HCT116 (cell line): ENCODE measurements around the gene ZDHHC14. TPM values are rescaled to one million over a fixed set of nuclear protein-coding genes. Genes with fewer than 3 reads are reported as not detected.

Source experiments
- ATAC-seq: fragments of 200-7000 bp; cut with Tn5 transposase; 2 replicates; pipeline ENCODE4 v1.9.1; 2020; ENCODE audit warnings: mild to moderate bottlenecking, moderate library complexity
- BruUV-seq: library from RNA; stranded (reverse); fragments of 400-500 nt; replicated peaks from 2 replicates; lab custom pipeline; 2021; lab: Mats Ljungman, UMichigan
- CTCF ChIA-PET: fragments of 300-600 bp; sonication (Branson Sonifier 250); formaldehyde crosslinking; loops from one replicate; lab custom pipeline; 2021; ENCODE audit warnings: antibody characterized with exemption; lab: Charles Lee
- POLR2A ChIA-PET: fragments of 300-600, 350-600 bp; sonication (Branson Sonifier 250); formaldehyde crosslinking; loops from one replicate; lab custom pipeline; 2021; ENCODE audit warnings: antibody characterized with exemption; lab: Charles Lee
- RAD21 ChIA-PET, 2 experiments: fragments of 300-600 bp; sonication (Branson Sonifier 250); formaldehyde crosslinking; loops; one replicate each; lab custom pipeline; 2023; ENCODE audit warnings: low total read pairs in 2 of 2; ENCODE audit not compliant: uncharacterized antibody in 2 of 2, unreplicated experiment in 2 of 2, low non-redundant PET in 1 of 2; lab: Charles Lee
- DNase-seq: peaks from one replicate; pipeline ENCODE4 v3.0.0-alpha.2; 2010; ENCODE audit warnings: low read depth, low spot score
- H2AFZ ChIP-seq: fragments of 200-600 bp; shearing (Covaris generic), sonication (generic); 2 replicates; pipeline ENCODE4 v1.6.1; 2017; ENCODE audit warnings: low read depth, mixed run types, mixed read lengths, antibody characterized with exemption, low read length; ENCODE audit not compliant: poor library complexity, severe bottlenecking
- H3K27ac ChIP-seq: 2 replicates; pipeline ENCODE4 v1.5.1; 2012; ENCODE audit warnings: low read depth, low read length
- H3K27me3 ChIP-seq: fragments of 200-600 bp; sonication (generic); 2 replicates; pipeline ENCODE4 v1.6.1; 2016; ENCODE audit warnings: mixed run types, low read length, mixed read lengths; ENCODE audit not compliant: insufficient read depth
- H3K36me3 ChIP-seq, 2 experiments: fragments of 200-500 bp in 1 of 2; fragments of 200-600 bp in 1 of 2; sonication (Bioruptor generic) in 1 of 2; sonication (generic) in 1 of 2; 2 replicates each; pipeline versions ENCODE4 v1.5.1 to v1.6.1; 2014 to 2016; ENCODE audit warnings: low read length in 2 of 2, inconsistent platforms in 1 of 2, mixed read lengths in 1 of 2, mixed run types in 1 of 2; ENCODE audit not compliant: insufficient read depth in 2 of 2, control insufficient read depth in 1 of 2
- H3K4me1 ChIP-seq, 2 experiments: fragments of 200-600 bp in 1 of 2; sonication (generic) in 1 of 2; 2 replicates each; pipeline versions ENCODE4 v1.5.1 to v1.6.1; 2012 to 2017; ENCODE audit warnings: low read length in 2 of 2, inconsistent platforms in 1 of 2, mild to moderate bottlenecking in 1 of 2, mixed read lengths in 1 of 2, mixed run types in 1 of 2, moderate library complexity in 1 of 2; ENCODE audit not compliant: insufficient read depth in 2 of 2, control insufficient read depth in 1 of 2
- H3K4me2 ChIP-seq: fragments of 200-600 bp; sonication (generic); 2 replicates; pipeline ENCODE4 v1.6.1; 2017; ENCODE audit warnings: mixed run types, low read length, mixed read lengths
- H3K4me3 ChIP-seq, 2 experiments: fragments of 200-600 bp in 1 of 2; sonication (generic) in 1 of 2; replicated peaks in 1 of 2; 2 replicates each; pipeline ENCODE4 v1.5.1; 2011 to 2016; ENCODE audit warnings: low read length in 2 of 2, control low read depth in 1 of 2, low read depth in 1 of 2, mild to moderate bottlenecking in 1 of 2, mixed read lengths in 1 of 2, mixed run types in 1 of 2
- H3K79me2 ChIP-seq: fragments of 200-600 bp; sonication (generic); 2 replicates; pipeline ENCODE4 v1.6.1; 2017; ENCODE audit warnings: mild to moderate bottlenecking, mixed run types, low read length, moderate library complexity, mixed read lengths; ENCODE audit not compliant: insufficient read depth
- H3K9ac ChIP-seq: fragments of 200-600 bp; sonication (generic); 2 replicates; pipeline ENCODE4 v1.6.1; 2016; ENCODE audit warnings: low read length, mixed read lengths
- H3K9me2 ChIP-seq: fragments of 200-600 bp; sonication (generic), shearing (Covaris generic); 2 replicates; pipeline ENCODE4 v1.6.1; 2017; ENCODE audit warnings: mixed run types, mild to moderate bottlenecking, moderate library complexity; ENCODE audit not compliant: insufficient read depth
- H3K9me3 ChIP-seq, 2 experiments: fragments of 200-500 bp in 1 of 2; fragments of 200-600 bp in 1 of 2; sonication (Bioruptor generic) in 1 of 2; sonication (generic) in 1 of 2; 2 replicates each; pipeline ENCODE4 v1.6.1; 2014 to 2017; ENCODE audit warnings: low read length in 2 of 2, mixed read lengths in 2 of 2, inconsistent platforms in 1 of 2, low read depth in 1 of 2, mild to moderate bottlenecking in 1 of 2, mixed run types in 1 of 2, moderate library complexity in 1 of 2; ENCODE audit not compliant: control insufficient read depth in 1 of 2, insufficient read depth in 1 of 2
- H4K20me1 ChIP-seq: fragments of 200-600 bp; sonication (generic), shearing (Covaris generic); 2 replicates; pipeline ENCODE4 v1.6.1; 2017; ENCODE audit warnings: mixed run types, mild to moderate bottlenecking, moderate library complexity; ENCODE audit not compliant: insufficient read depth
- ATF3 ChIP-seq: IDR thresholded peaks from 2 replicates; pipeline ENCODE4 v1.6.1; 2012
- CBX3 ChIP-seq: IDR thresholded peaks from 2 replicates; pipeline ENCODE4 v1.6.1; 2012; ENCODE audit warnings: low read depth
- CEBPB ChIP-seq: IDR thresholded peaks from 2 replicates; pipeline ENCODE4 v1.6.1; 2012; ENCODE audit warnings: low read depth
- EGR1 ChIP-seq: IDR thresholded peaks from 2 replicates; pipeline ENCODE4 v1.6.1; 2012; ENCODE audit warnings: low read depth
- EZH2phosphoT487 ChIP-seq: fragments of 200-600 bp; IDR thresholded peaks from 2 replicates; pipeline ENCODE4 v1.6.1; 2018; ENCODE audit warnings: antibody characterized with exemption, borderline replicate concordance
- FOSL1 ChIP-seq: IDR thresholded peaks from 2 replicates; pipeline ENCODE4 v1.6.1; 2012; ENCODE audit warnings: low read depth
- JUND ChIP-seq: IDR thresholded peaks from 2 replicates; pipeline ENCODE4 v1.6.1; 2012
- MAX ChIP-seq: IDR thresholded peaks from 2 replicates; pipeline ENCODE4 v1.6.1; 2012
- POLR2A ChIP-seq: IDR thresholded peaks from 2 replicates; pipeline ENCODE4 v1.7.0; 2011; ENCODE audit warnings: borderline replicate concordance; ENCODE audit not compliant: insufficient read depth, insufficient read length; ENCODE audit errors: extremely low read depth
- POLR2AphosphoS5 ChIP-seq: IDR thresholded peaks from 2 replicates; pipeline ENCODE4 v1.6.1; 2011; ENCODE audit warnings: mild to moderate bottlenecking, low read depth, low read length, moderate library complexity
- RAD21 ChIP-seq: IDR thresholded peaks from 2 replicates; pipeline ENCODE4 v1.6.1; 2012; ENCODE audit warnings: low read depth, mild to moderate bottlenecking
- REST ChIP-seq: IDR thresholded peaks from 2 replicates; pipeline ENCODE4 v1.6.1; 2012; ENCODE audit warnings: low read depth
- SIN3A ChIP-seq: IDR thresholded peaks from 2 replicates; pipeline ENCODE4 v1.6.1; 2012; ENCODE audit warnings: low read depth
- SP1 ChIP-seq: IDR thresholded peaks from 2 replicates; pipeline ENCODE4 v1.6.1; 2012; ENCODE audit warnings: low read depth
- SRF ChIP-seq: IDR thresholded peaks from 2 replicates; pipeline ENCODE4 v1.6.1; 2012; ENCODE audit warnings: low read depth
- TCF7L2 ChIP-seq: IDR thresholded peaks from 2 replicates; pipeline ENCODE4 v1.7.0; 2011; ENCODE audit warnings: borderline replicate concordance, inconsistent platforms; ENCODE audit not compliant: insufficient read depth, insufficient read length; ENCODE audit errors: extremely low read depth
- YY1 ChIP-seq: IDR thresholded peaks from 2 replicates; pipeline ENCODE4 v1.6.1; 2011; ENCODE audit warnings: low read length, low read depth, moderate library complexity, mild to moderate bottlenecking; ENCODE audit not compliant: insufficient replicate concordance; ENCODE audit errors: extremely low read depth
- ZBTB33 ChIP-seq: IDR thresholded peaks from 2 replicates; pipeline ENCODE4 v1.6.1; 2011; ENCODE audit warnings: mild to moderate bottlenecking, low read length, moderate library complexity; ENCODE audit not compliant: insufficient replicate concordance; ENCODE audit errors: extremely low read depth
- intact Hi-C: fragments of 100-400 bp; cut with micrococcal nuclease; formaldehyde crosslinking; loops from 2 replicates; pipeline ENCODE4 v1.10.0; 2022
- total RNA-seq: library from RNA; stranded (reverse); gene quantifications from one replicate; pipeline ENCODE4 v1.2.1, GENCODE V29; 2021; ENCODE audit not compliant: unreplicated experiment

Gene ZDHHC14
- total RNA-seq, 1 experiment from 2014 or later: 5.3 TPM

GRCh38 chr6:157673596-157673995 is 292.6 kb downstream of the ZDHHC14 start:
- TF ChIP-seq RAD21 (no peak), CBX3 (no peak), POLR2AphosphoS5 (no peak), CEBPB (no peak), EZH2phosphoT487 (no peak), REST (no peak), FOSL1 (no peak), YY1 (no peak), SP1 (no peak), ZBTB33 (no peak), TCF7L2 (no peak), SRF (no peak), MAX (no peak), POLR2A (no peak), EGR1 (no peak), JUND (no peak), SIN3A (no peak), ATF3 (no peak)
- Histone ChIP-seq H3K9me2 (no peaks in the 10 kb centered on the region), H3K27ac (no peak overlapping the region), H3K36me3 (no peaks in the 10 kb centered on the region), H3K79me2 (no peaks in the 10 kb centered on the region), H3K4me1 (no peaks in the 10 kb centered on the region), H3K27me3 (no peaks in the 10 kb centered on the region), H3K9ac (no peak overlapping the region), H3K9me3 (no peaks in the 10 kb centered on the region), H4K20me1 (no peaks in the 10 kb centered on the region), H2AFZ (no peak overlapping the region), H3K4me2 (no peak overlapping the region), H3K4me3 (no peak overlapping the region)
- ATAC-seq (no peak), DNase-seq (no peak)
- CTCF ChIA-PET: no interaction called here
- no TSS peak for BruUV-seq
- RAD21 ChIA-PET: no interaction called here
- intact Hi-C loops: no loop called here
- POLR2A ChIA-PET: no interaction called here
